GM12878 (cell line): ENCODE data around the gene DET1. TPM values are rescaled to one million over a fixed set of nuclear protein-coding genes. Genes with fewer than 3 reads are reported as not detected.

Experiments
- ATAC-seq: fragments of 200-7000 bp; cut with Tn5 transposase; 3 replicates; pipeline ENCODE4 v1.9.1; 2020; ENCODE audit warnings: mild to moderate bottlenecking, moderate library complexity
- BruUV-seq: library from RNA; stranded (reverse); fragments of 400-500 nt; replicated peaks from 2 replicates; lab custom pipeline; 2021; lab: Mats Ljungman, UMichigan
- CTCF ChIA-PET: fragments of 300-600 bp; sonication (Branson Sonifier 250); formaldehyde crosslinking; extraction: SDS; loops from one replicate; lab custom pipeline; 2021; ENCODE audit warnings: inconsistent platforms; lab: Yijun Ruan, JAX
- POLR2A ChIA-PET: fragments of 350-600 bp; formaldehyde crosslinking; extraction: SDS; loops from one replicate; lab custom pipeline; 2021; ENCODE audit warnings: inconsistent platforms; lab: Charles Lee
- RAD21 ChIA-PET: fragments of 300-600 bp; sonication (Branson Sonifier 250); formaldehyde crosslinking; loops from one replicate; lab custom pipeline; 2023; ENCODE audit warnings: antibody characterized with exemption; ENCODE audit not compliant: unreplicated experiment; lab: Charles Lee
- SMC1A ChIA-PET: fragments of 300-600 bp; sonication (Branson Sonifier 250); formaldehyde crosslinking; loops from one replicate; lab custom pipeline; 2023; ENCODE audit not compliant: unreplicated experiment, uncharacterized antibody; lab: Charles Lee
- DNase-seq: peaks from one replicate; pipeline ENCODE4 v3.0.0-alpha.2; 2011; ENCODE audit warnings: low read depth, low spot score
- FAIRE-seq: peaks from 3 replicates; lab custom pipeline; 2011; peaks lifted over from hg19 to GRCh38; lab: Jason Lieb, UNC
- H2AFZ ChIP-seq: 2 replicates; pipeline ENCODE4 v1.6.0; 2011; ENCODE audit warnings: low read depth, low read length, control low read depth; ENCODE audit not compliant: control insufficient read depth
- H3K27ac ChIP-seq: 2 replicates; pipeline ENCODE4 v1.5.1; 2011; ENCODE audit warnings: control low read depth; ENCODE audit not compliant: control insufficient read depth, insufficient read depth
- H3K27me3 ChIP-seq, 2 experiments: replicated peaks in 1 of 2; 2 replicates each; pipeline versions ENCODE4 v1.6.0 to v1.6.1; 2011; ENCODE audit warnings: low read length in 1 of 2; ENCODE audit not compliant: control insufficient read depth in 2 of 2, insufficient read depth in 2 of 2
- H3K36me3 ChIP-seq, 2 experiments: 2 replicates each; pipeline ENCODE4 v1.5.1; 2011; ENCODE audit warnings: low read length in 1 of 2; ENCODE audit not compliant: control insufficient read depth in 2 of 2, insufficient read depth in 2 of 2
- H3K4me1 ChIP-seq: 2 replicates; pipeline ENCODE4 v1.6.1; 2011; ENCODE audit warnings: mild to moderate bottlenecking, low read length, moderate library complexity, mixed read lengths; ENCODE audit not compliant: control insufficient read depth, insufficient read depth
- H3K4me2 ChIP-seq: 2 replicates; pipeline ENCODE4 v1.6.0; 2011; ENCODE audit warnings: control low read depth; ENCODE audit not compliant: control insufficient read depth, insufficient read depth
- H3K4me3 ChIP-seq: fragments of 200-600 bp; sonication (generic); 2 replicates; pipeline ENCODE4 v1.5.1; 2016
- H3K79me2 ChIP-seq: 2 replicates; pipeline ENCODE4 v1.6.0; 2011; ENCODE audit warnings: low read length; ENCODE audit not compliant: control insufficient read depth, insufficient read depth
- H3K9ac ChIP-seq: 2 replicates; pipeline ENCODE4 v1.8.0; 2011; ENCODE audit warnings: low read length, control low read depth, mixed read lengths; ENCODE audit not compliant: control insufficient read depth, insufficient read depth
- H3K9me3 ChIP-seq: replicated peaks from 3 replicates; pipeline ENCODE4 v1.5.1; 2011; ENCODE audit warnings: mild to moderate bottlenecking, low read length; ENCODE audit not compliant: control insufficient read depth, insufficient read depth
- H4K20me1 ChIP-seq: 2 replicates; pipeline ENCODE4 v1.6.0; 2011; ENCODE audit not compliant: control insufficient read depth, insufficient read depth
- CTCF ChIP-seq, 3 experiments: IDR thresholded peaks in 2 of 3; conservative IDR thresholded peaks in 1 of 3; 2 replicates each; pipeline ENCODE4 v1.5.1; 2011; ENCODE audit warnings: low read depth in 3 of 3, low read length in 3 of 3, mild to moderate bottlenecking in 3 of 3, control low read depth in 2 of 3, moderate library complexity in 2 of 3, inconsistent platforms in 1 of 3, mixed read lengths in 1 of 3; ENCODE audit not compliant: control insufficient read depth in 2 of 3, insufficient read depth in 1 of 3; ENCODE audit errors: extremely low read depth in 1 of 3
- PAX8 ChIP-seq: fragments of 450-650 bp; IDR thresholded peaks from 2 replicates; pipeline ENCODE4 v1.6.1; 2017; ENCODE audit warnings: mild to moderate bottlenecking, moderate library complexity
- YY1 ChIP-seq: IDR thresholded peaks from 2 replicates; pipeline ENCODE4 v1.6.1; 2011; ENCODE audit warnings: low read depth, mild to moderate bottlenecking, low read length
- WGBS: methylation state at CpG from one replicate; pipeline ENCODE4 v1.1.6; 2016; ENCODE audit warnings: low lambda C conversion rate; ENCODE audit not compliant: insufficient replicate concordance, insufficient coverage; ENCODE audit errors: missing lambda C conversion rate; 5-methylcytosine and 5-hydroxymethylcytosine counted together
- in situ Hi-C: fragments of 300-500 bp; cut with MboI; formaldehyde crosslinking; loops from 9 replicates; pipeline ENCODE4 v1.14.3; 2018; ENCODE audit warnings: mixed read lengths
- intact Hi-C: fragments of 100-400 bp; cut with micrococcal nuclease; formaldehyde crosslinking; loops from one replicate; pipeline ENCODE4 v1.14.2; 2022; ENCODE audit not compliant: unreplicated experiment
- polyA plus RNA-seq, 11 experiments: library from polyadenylated mRNA; depleted of rRNA in 4 of 11; unstranded in 6 of 11; stranded (reverse) in 5 of 11; fragments of >200 nt; fragmentation: Nextera tagmentation in 4 of 11; fragmentation: Illumina TruSeq in 1 of 11; extraction: Ambion mirVana in 4 of 11; extraction: Trizol in 1 of 11; gene quantifications; 1 replicate in 1 of 11; 2 replicates in 10 of 11; pipeline versions ENCODE4 v1.2.1 to v1.2.3, GENCODE V29; 2011 to 2016; ENCODE audit warnings: inconsistent platforms in 2 of 11, missing spikeins in 2 of 11, low read depth in 1 of 11
- total RNA-seq, 4 experiments: library from RNA; depleted of rRNA in 3 of 4; stranded (reverse); fragments of >200 nt in 3 of 4; fragmentation: Illumina TruSeq in 1 of 4; extraction: Trizol in 1 of 4; gene quantifications; 2 replicates each; pipeline versions ENCODE4 v1.2.1 to v1.2.3, GENCODE V29; 2013 to 2021
- TF ChIP-seq, protein P1 (sequence below): fragments of 450-650 bp; conservative IDR thresholded peaks from 2 replicates; pipeline ENCODE4 v1.6.1; 2017; ENCODE audit warnings: mild to moderate bottlenecking, moderate library complexity
- TF ChIP-seq, protein P2 (sequence below): fragments of 450-650 bp; formaldehyde crosslinking; IDR thresholded peaks from 2 replicates; pipeline ENCODE4 v1.5.0; 2022; ENCODE audit warnings: mild to moderate bottlenecking, missing genetic modification characterization

The DET1 gene
- total and polyA plus RNA-seq, 10 of the 15 experiments (the other 5 are each of a cell fraction or from before 2014, with no cell fraction given), result 0.16 to 2.7 (median 1.4) TPM

DNA sequence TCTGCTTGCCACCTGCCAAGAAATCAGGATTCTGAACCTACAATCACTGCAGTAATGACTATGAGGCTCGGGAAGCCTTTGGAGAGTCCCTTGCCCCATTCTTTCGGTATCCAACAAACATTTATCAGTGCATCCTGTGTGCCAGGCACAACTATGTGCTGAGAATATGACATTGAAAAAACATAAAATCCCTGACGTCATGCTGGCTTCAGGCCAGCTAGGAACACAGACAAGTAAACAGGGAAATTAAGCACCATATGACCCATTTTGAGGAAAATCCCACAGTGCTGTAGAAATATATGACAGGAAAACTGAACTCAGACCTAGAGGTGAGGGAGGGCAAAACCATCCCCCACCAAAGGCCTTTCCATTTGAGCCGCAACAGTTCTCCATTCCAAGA lies 34.1 kb upstream of the DET1 start:
- intact Hi-C loops, result no loop called here
- Histone ChIP-seq H3K4me1 (no peaks in the 10 kb centered on the region), H3K36me3 (no peaks in the 10 kb centered on the region), H3K9me3 (no peaks in the 10 kb centered on the region), H3K27me3 (peaks cover 0 to 3% of the 10 kb centered on the region in 2 experiments; a peak in 1 of 4 replicates), H3K4me2 (no peak overlapping the region), H3K27ac (no peak overlapping the region), H3K4me3 (no peak overlapping the region), H3K9ac (no peak overlapping the region), H2AFZ (no peak overlapping the region), H4K20me1 (no peaks in the 10 kb centered on the region), H3K79me2 (no peaks in the 10 kb centered on the region)
- ChIA-PET POLR2A (no interaction called here), SMC1A (no interaction called here), CTCF (no interaction called here), RAD21 (no interaction called here)
- ATAC-seq (no peak), DNase-seq (no peak), FAIRE-seq (no peak)
- TF ChIP-seq CTCF (IDR thresholded peaks at IDR 0.05 in 2 of 3, conservative IDR thresholded peaks at IDR 0.05 in 1 of 3; ENCODE audit: control insufficient read depth in 2 of 3, extremely low read depth in 1 of 3, insufficient read depth in 1 of 3, low read depth in 3 of 3, low read length in 3 of 3) (no peak), PAX8 (no peak), YY1 (no peak)
- TF ChIP-seq, protein P1, sequence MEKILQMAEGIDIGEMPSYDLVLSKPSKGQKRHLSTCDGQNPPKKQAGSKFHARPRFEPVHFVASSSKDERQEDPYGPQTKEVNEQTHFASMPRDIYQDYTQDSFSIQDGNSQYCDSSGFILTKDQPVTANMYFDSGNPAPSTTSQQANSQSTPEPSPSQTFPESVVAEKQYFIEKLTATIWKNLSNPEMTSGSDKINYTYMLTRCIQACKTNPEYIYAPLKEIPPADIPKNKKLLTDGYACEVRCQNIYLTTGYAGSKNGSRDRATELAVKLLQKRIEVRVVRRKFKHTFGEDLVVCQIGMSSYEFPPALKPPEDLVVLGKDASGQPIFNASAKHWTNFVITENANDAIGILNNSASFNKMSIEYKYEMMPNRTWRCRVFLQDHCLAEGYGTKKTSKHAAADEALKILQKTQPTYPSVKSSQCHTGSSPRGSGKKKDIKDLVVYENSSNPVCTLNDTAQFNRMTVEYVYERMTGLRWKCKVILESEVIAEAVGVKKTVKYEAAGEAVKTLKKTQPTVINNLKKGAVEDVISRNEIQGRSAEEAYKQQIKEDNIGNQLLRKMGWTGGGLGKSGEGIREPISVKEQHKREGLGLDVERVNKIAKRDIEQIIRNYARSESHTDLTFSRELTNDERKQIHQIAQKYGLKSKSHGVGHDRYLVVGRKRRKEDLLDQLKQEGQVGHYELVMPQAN, result no peak
- TF ChIP-seq, protein P2, sequence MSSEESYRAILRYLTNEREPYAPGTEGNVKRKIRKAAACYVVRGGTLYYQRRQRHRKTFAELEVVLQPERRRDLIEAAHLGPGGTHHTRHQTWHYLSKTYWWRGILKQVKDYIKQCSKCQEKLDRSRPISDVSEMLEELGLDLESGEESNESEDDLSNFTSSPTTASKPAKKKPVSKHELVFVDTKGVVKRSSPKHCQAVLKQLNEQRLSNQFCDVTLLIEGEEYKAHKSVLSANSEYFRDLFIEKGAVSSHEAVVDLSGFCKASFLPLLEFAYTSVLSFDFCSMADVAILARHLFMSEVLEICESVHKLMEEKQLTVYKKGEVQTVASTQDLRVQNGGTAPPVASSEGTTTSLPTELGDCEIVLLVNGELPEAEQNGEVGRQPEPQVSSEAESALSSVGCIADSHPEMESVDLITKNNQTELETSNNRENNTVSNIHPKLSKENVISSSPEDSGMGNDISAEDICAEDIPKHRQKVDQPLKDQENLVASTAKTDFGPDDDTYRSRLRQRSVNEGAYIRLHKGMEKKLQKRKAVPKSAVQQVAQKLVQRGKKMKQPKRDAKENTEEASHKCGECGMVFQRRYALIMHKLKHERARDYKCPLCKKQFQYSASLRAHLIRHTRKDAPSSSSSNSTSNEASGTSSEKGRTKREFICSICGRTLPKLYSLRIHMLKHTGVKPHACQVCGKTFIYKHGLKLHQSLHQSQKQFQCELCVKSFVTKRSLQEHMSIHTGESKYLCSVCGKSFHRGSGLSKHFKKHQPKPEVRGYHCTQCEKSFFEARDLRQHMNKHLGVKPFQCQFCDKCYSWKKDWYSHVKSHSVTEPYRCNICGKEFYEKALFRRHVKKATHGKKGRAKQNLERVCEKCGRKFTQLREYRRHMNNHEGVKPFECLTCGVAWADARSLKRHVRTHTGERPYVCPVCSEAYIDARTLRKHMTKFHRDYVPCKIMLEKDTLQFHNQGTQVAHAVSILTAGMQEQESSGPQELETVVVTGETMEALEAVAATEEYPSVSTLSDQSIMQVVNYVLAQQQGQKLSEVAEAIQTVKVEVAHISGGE (CRISPR knock-in tag), result no peak
- TF ChIP-seq, all 136 proteins: peak for 0
- no TSS peak for BruUV-seq
- in situ Hi-C loops, result no loop called here
- WGBS, result 39% methylated on average over 4 of the region's 4 CpGs
